HepG2 (cell line): ENCODE data around the gene C2orf80. TPM values are rescaled to one million over a fixed set of nuclear protein-coding genes. Genes with fewer than 3 reads are reported as not detected.
A peak's percentile ranks its signal among the peaks of the same experiment; 100 is the strongest.

Experiments used
- AKNA ChIP-seq: sonication (generic); formaldehyde crosslinking; IDR thresholded peaks from 2 replicates; pipeline ENCODE4 v1.4.0; 2020; ENCODE audit warnings: missing genetic modification reagents, borderline replicate concordance
- BRCA1 ChIP-seq: sonication (generic); formaldehyde crosslinking; IDR thresholded peaks from 2 replicates; pipeline ENCODE4 v1.4.0; 2020; ENCODE audit warnings: missing genetic modification reagents
- EP300 ChIP-seq, 3 experiments: sonication (generic) in 1 of 3; formaldehyde crosslinking in 1 of 3; IDR thresholded peaks; 2 replicates each; pipeline versions ENCODE4 v1.5.1 to v1.6.1; 2011 to 2020; ENCODE audit warnings: low read depth in 2 of 3, low read length in 2 of 3, borderline replicate concordance in 1 of 3, improper control_type of control experiment in 1 of 3, mild to moderate bottlenecking in 1 of 3, missing genetic modification reagents in 1 of 3, moderate library complexity in 1 of 3
- ETV5 ChIP-seq: IDR thresholded peaks from 2 replicates; pipeline ENCODE4 v1.6.1; 2018; ENCODE audit warnings: missing biosample characterization, missing genetic modification reagents, inconsistent platforms, borderline replicate concordance
- FOXO1 ChIP-seq: sonication (generic); formaldehyde crosslinking; IDR thresholded peaks from 2 replicates; pipeline ENCODE4 v1.4.0; 2020; ENCODE audit warnings: missing genetic modification reagents
- GFI1 ChIP-seq: sonication (generic); formaldehyde crosslinking; IDR thresholded peaks from 2 replicates; pipeline ENCODE4 v1.5.0; 2020; ENCODE audit warnings: missing genetic modification reagents, mild to moderate bottlenecking, borderline replicate concordance
- HOXA7 ChIP-seq: sonication (generic); formaldehyde crosslinking; IDR thresholded peaks from 2 replicates; pipeline ENCODE4 v1.8.1; 2022; ENCODE audit warnings: mild to moderate bottlenecking, missing genetic modification reagents, moderate library complexity
- RXRA ChIP-seq: sonication (generic); formaldehyde crosslinking; IDR thresholded peaks from 2 replicates; pipeline ENCODE4 v1.5.1; 2020; ENCODE audit warnings: missing genetic modification reagents
- SMAD3 ChIP-seq: sonication (generic); formaldehyde crosslinking; IDR thresholded peaks from 2 replicates; pipeline ENCODE4 v1.4.0; 2020; ENCODE audit warnings: missing genetic modification reagents
- SSRP1 ChIP-seq: IDR thresholded peaks from 2 replicates; pipeline ENCODE4 v1.6.1; 2016; ENCODE audit warnings: control low read depth
- YY1 ChIP-seq: IDR thresholded peaks from 2 replicates; pipeline ENCODE4 v1.6.1; 2011; ENCODE audit warnings: low read length, low read depth, moderate library complexity, mild to moderate bottlenecking; ENCODE audit not compliant: insufficient read depth, insufficient replicate concordance
- ZNF235 ChIP-seq: sonication (generic); formaldehyde crosslinking; IDR thresholded peaks from 2 replicates; pipeline ENCODE4 v1.8.1; 2023; ENCODE audit warnings: mild to moderate bottlenecking, missing genetic modification reagents, borderline replicate concordance
- ZNF362 ChIP-seq: sonication (generic); formaldehyde crosslinking; IDR thresholded peaks from 2 replicates; pipeline ENCODE4 v1.4.0; 2020; ENCODE audit warnings: missing genetic modification reagents, mild to moderate bottlenecking, borderline replicate concordance
- ZSCAN31 ChIP-seq: sonication (generic); formaldehyde crosslinking; IDR thresholded peaks from 2 replicates; pipeline ENCODE4 v1.5.0; 2020; ENCODE audit warnings: low read depth, mild to moderate bottlenecking, missing genetic modification reagents
- polyA plus RNA-seq, 8 experiments: library from polyadenylated mRNA; depleted of rRNA in 3 of 8; stranded (reverse) in 7 of 8; unstranded in 1 of 8; fragments of >200 nt; fragmentation: Illumina TruSeq in 4 of 8; extraction: Trizol in 4 of 8; gene quantifications; 2 replicates each; pipeline versions ENCODE4 v1.2.1 to v1.2.3, GENCODE V29; 2011 to 2016; ENCODE audit warnings: low read depth in 4 of 8, missing spikeins in 1 of 8, mixed read lengths in 1 of 8; ENCODE audit not compliant: insufficient read depth in 1 of 8
- total RNA-seq, 5 experiments: library from RNA; depleted of rRNA; stranded (reverse); fragments of >200 nt; fragmentation: Illumina TruSeq; extraction: Trizol; gene quantifications; 2 replicates each; pipeline ENCODE4 v1.2.3, GENCODE V29; 2016; ENCODE audit warnings: low read depth in 1 of 5
- TF ChIP-seq, protein P1 (sequence below), 2 experiments: fragments of 450-650 bp in 1 of 2; sonication (generic) in 1 of 2; formaldehyde crosslinking; IDR thresholded peaks; 2 replicates each; pipeline versions ENCODE4 v1.5.0 to v1.8.0; 2020 to 2022; ENCODE audit warnings: mild to moderate bottlenecking in 1 of 2, missing genetic modification reagents in 1 of 2
- TF ChIP-seq, protein P2 (sequence below): sonication (generic); formaldehyde crosslinking; IDR thresholded peaks from 2 replicates; pipeline ENCODE4 v1.4.0; 2020; ENCODE audit warnings: missing genetic modification reagents
- TF ChIP-seq, protein P3 (sequence below): IDR thresholded peaks from 2 replicates; pipeline ENCODE4 v1.6.1; 2016

Gene C2orf80
- total and polyA plus RNA-seq, 2 of the 13 experiments (the other 11 are each of a cell fraction or from before 2014, with no cell fraction given), result not detected

DNA sequence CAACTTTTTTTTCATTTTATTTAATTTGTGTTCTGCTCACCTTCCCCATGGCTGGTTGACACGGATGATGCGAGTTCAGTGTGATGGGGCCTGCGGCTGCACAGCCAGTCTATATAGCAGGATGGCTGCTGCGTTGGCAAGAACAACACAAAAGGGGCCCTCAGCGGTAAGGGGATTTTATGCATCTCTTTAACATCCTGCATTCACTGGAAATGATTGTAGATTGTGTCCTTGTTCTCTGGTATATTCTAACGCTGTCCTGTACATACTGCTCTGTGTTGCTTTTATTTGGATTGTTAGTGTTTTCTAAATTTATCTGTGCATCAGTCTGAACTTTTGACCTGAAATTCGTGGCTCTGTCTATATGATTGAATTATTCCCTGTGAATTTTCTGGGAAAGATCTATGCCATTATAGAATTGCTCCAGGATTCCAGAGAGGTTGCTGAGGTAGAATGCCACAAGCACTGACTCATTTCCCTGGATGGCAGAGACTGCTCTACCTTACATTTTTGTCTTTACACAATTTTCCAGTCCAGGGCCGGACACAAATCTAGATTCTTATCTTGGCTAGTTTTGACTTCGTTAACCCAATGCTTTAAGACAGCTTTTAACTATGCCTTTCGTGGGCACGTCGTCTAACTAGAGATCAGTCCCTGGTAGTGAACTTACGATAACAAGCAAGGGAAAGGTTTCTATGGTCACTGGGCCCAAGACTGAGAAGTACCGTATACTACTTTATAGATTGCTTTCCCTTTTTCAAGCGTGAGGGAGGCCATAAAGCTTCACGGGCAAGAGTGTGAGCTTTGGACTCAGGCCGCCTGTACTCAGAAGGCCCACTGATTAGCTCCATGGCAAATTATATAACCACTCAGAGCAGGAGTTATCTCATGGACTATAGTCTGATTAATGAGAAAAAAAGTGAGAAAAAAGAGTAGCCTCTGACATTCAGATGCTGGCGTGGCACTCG is 59.8 kb downstream of the C2orf80 start, which contains the start of gene CRYGC (continued):
- TF ChIP-seq, protein P1, sequence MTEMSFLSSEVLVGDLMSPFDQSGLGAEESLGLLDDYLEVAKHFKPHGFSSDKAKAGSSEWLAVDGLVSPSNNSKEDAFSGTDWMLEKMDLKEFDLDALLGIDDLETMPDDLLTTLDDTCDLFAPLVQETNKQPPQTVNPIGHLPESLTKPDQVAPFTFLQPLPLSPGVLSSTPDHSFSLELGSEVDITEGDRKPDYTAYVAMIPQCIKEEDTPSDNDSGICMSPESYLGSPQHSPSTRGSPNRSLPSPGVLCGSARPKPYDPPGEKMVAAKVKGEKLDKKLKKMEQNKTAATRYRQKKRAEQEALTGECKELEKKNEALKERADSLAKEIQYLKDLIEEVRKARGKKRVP (CRISPR knock-in tag; IDR thresholded peaks at IDR 0.05), result no peak
- peak; percentile 61; the same call in 1 of the 2 replicates for TF ChIP-seq GFI1 (CRISPR knock-in tag)
- 0 out of 2 replicates have a peak, but pooled peaks have one; percentile 26 for TF ChIP-seq FOXO1
- TF ChIP-seq HOXA7 (CRISPR knock-in tag), result no peak
- peak; percentile 67; the same call in 1 of the 2 replicates for TF ChIP-seq SSRP1 (CRISPR knock-in tag)
- TF ChIP-seq EP300 (IDR thresholded peaks at IDR 0.05; ENCODE audit: low read depth in 2 of 2, low read length in 2 of 2), result peak in 1 of 2 experiments; percentile 34; a peak in 1 of 4 replicates
- TF ChIP-seq EP300 (CRISPR knock-in tag; IDR thresholded peaks at IDR 0.05; ENCODE audit: borderline replicate concordance), result no peak
- TF ChIP-seq ZSCAN31 (CRISPR knock-in tag), result 0 out of 2 replicates have a peak, but pooled peaks have one; percentile 50
- peak; percentile 17; the same call in 1 of the 2 replicates for TF ChIP-seq ETV5 (CRISPR knock-in tag)
- no peak for TF ChIP-seq ZNF235 (CRISPR knock-in tag)
- no peak for TF ChIP-seq AKNA (CRISPR knock-in tag)
- TF ChIP-seq ZNF362 (CRISPR knock-in tag), result peak; percentile 58; the same call in 1 of the 2 replicates
- TF ChIP-seq, protein P2, sequence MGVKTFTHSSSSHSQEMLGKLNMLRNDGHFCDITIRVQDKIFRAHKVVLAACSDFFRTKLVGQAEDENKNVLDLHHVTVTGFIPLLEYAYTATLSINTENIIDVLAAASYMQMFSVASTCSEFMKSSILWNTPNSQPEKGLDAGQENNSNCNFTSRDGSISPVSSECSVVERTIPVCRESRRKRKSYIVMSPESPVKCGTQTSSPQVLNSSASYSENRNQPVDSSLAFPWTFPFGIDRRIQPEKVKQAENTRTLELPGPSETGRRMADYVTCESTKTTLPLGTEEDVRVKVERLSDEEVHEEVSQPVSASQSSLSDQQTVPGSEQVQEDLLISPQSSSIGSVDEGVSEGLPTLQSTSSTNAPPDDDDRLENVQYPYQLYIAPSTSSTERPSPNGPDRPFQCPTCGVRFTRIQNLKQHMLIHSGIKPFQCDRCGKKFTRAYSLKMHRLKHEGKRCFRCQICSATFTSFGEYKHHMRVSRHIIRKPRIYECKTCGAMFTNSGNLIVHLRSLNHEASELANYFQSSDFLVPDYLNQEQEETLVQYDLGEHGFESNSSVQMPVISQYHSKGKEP, result no peak
- TF ChIP-seq, protein P3, sequence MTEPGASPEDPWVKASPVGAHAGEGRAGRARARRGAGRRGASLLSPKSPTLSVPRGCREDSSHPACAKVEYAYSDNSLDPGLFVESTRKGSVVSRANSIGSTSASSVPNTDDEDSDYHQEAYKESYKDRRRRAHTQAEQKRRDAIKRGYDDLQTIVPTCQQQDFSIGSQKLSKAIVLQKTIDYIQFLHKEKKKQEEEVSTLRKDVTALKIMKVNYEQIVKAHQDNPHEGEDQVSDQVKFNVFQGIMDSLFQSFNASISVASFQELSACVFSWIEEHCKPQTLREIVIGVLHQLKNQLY (CRISPR knock-in tag), result no peak; the same call in none of the 2 replicates
- peak; percentile 21; the same call in 1 of the 2 replicates for TF ChIP-seq RXRA (CRISPR knock-in tag)
- 0 out of 2 replicates have a peak, but pooled peaks have one; percentile 42 for TF ChIP-seq SMAD3 (CRISPR knock-in tag)
- TF ChIP-seq BRCA1 (CRISPR knock-in tag), result no peak
- TF ChIP-seq YY1, result peak; percentile 31
